ENCODE data around the gene TADA2B. TPM values are rescaled to one million over a fixed set of nuclear protein-coding genes. Genes with fewer than 3 reads are reported as not detected.

The TADA2B gene
- total RNA-seq, 3 donors from 2014 or later (not counting 1 experiment from before 2014, with no cell fraction given) = 22.7 to 36.3 (median 35.9) TPM

DNA sequence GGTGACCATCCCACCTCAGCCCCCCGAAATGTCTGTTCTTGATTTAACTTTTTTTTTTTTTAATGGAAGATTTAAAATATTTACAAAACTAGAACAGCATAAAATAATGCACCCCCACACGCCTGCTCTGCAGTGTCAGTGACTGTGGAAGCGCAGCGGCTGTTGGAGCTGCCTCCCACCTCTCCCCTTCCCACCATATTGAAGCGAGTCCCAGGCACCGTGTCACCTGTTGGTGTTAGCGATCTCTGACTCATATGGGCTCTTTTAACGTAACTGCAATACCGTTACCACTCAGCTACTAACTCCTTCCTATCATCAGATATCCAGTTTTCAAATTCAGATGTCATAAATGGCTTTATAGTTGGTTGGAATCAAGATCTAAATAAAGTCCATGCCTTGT, 17.1 kb upstream of the TADA2B start:
- ATAC-seq (no peak), DNase-seq (no peak)
- Histone ChIP-seq H3K9me3 (ENCODE audit: control insufficient read depth, insufficient read depth, low read length) (no peaks in the 10 kb centered on the region), H3K36me3 (ENCODE audit: control insufficient read depth, insufficient read depth, low read length) (peaks cover 47% of the 10 kb centered on the region), H3K4me3 (ENCODE audit: low read length) (no peak overlapping the region), H3K4me1 (ENCODE audit: control insufficient read depth, insufficient read depth, low read length) (no peaks in the 10 kb centered on the region), H3K27ac (ENCODE audit: low read length) (no peak overlapping the region), H3K27me3 (ENCODE audit: control insufficient read depth, insufficient read depth, low read length) (no peaks in the 10 kb centered on the region)
- intact Hi-C loops (cut with micrococcal nuclease) = no loop called here
- Mint-ChIP-seq H3K4me1 (peaks cover 0 to 21% of the 10 kb centered on the region in 2 donors), H3K9me3 (no peaks in the 10 kb centered on the region), H3K4me3 (no peak overlapping the region), H3K27me3 (ENCODE audit: low read depth in 2 of 2) (no peaks in the 10 kb centered on the region), H3K27ac (no peak overlapping the region), H3K36me3 (peaks cover 7% of the 10 kb centered on the region)
- TF ChIP-seq, protein P1, sequence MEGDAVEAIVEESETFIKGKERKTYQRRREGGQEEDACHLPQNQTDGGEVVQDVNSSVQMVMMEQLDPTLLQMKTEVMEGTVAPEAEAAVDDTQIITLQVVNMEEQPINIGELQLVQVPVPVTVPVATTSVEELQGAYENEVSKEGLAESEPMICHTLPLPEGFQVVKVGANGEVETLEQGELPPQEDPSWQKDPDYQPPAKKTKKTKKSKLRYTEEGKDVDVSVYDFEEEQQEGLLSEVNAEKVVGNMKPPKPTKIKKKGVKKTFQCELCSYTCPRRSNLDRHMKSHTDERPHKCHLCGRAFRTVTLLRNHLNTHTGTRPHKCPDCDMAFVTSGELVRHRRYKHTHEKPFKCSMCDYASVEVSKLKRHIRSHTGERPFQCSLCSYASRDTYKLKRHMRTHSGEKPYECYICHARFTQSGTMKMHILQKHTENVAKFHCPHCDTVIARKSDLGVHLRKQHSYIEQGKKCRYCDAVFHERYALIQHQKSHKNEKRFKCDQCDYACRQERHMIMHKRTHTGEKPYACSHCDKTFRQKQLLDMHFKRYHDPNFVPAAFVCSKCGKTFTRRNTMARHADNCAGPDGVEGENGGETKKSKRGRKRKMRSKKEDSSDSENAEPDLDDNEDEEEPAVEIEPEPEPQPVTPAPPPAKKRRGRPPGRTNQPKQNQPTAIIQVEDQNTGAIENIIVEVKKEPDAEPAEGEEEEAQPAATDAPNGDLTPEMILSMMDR (IDR thresholded peaks at IDR 0.05) = no peak
- 98% methylated on average over 8 of the region's 9 CpGs for WGBS (ENCODE audit: insufficient coverage)

DNA sequence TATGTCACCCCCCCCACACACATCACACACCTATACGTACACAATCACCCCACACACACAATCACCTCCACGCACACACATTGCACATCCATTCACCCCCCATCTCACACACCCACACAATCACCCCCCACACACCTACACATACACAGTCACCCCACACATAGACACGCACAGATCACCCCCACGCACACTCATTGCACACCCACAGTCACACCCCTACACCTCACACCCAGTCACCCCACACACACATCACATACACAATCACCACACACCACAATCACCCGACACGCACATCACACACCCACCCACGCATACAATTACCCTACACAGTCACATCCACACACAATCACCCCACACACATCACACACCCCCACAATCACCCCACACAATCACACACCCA, 15.9 kb upstream of the TADA2B start:
- no peaks in the 10 kb centered on the region for H3K27me3 Mint-ChIP-seq (ENCODE audit: low read depth in 2 of 2)
- 88% methylated on average over 7 of the region's 7 CpGs for WGBS (ENCODE audit: insufficient coverage)
- H3K9me3 ChIP-seq (ENCODE audit: control insufficient read depth, insufficient read depth, low read length) = no peaks in the 10 kb centered on the region
- no peak overlapping the region for H3K27ac ChIP-seq (ENCODE audit: low read length)
- TF ChIP-seq, protein P1 (IDR thresholded peaks at IDR 0.05) = no peak
- DNase-seq (no peak), ATAC-seq (no peak)
- no peaks in the 10 kb centered on the region for H3K27me3 ChIP-seq (ENCODE audit: control insufficient read depth, insufficient read depth, low read length)
- no peak overlapping the region for H3K4me3 Mint-ChIP-seq
- peaks cover 0 to 15% of the 10 kb centered on the region in 2 donors for H3K4me1 Mint-ChIP-seq
- no peaks in the 10 kb centered on the region for H3K4me1 ChIP-seq (ENCODE audit: control insufficient read depth, insufficient read depth, low read length)
- intact Hi-C loops (cut with micrococcal nuclease) = no loop called here
- peaks cover 7% of the 10 kb centered on the region for H3K36me3 Mint-ChIP-seq
- H3K36me3 ChIP-seq (ENCODE audit: control insufficient read depth, insufficient read depth, low read length) = peaks cover 52% of the 10 kb centered on the region
- no peaks in the 10 kb centered on the region for H3K9me3 Mint-ChIP-seq
- peak overlapping the region in 1 of 2 donors; percentile 10 for H3K27ac Mint-ChIP-seq
- H3K4me3 ChIP-seq (ENCODE audit: low read length) = no peak overlapping the region

DNA sequence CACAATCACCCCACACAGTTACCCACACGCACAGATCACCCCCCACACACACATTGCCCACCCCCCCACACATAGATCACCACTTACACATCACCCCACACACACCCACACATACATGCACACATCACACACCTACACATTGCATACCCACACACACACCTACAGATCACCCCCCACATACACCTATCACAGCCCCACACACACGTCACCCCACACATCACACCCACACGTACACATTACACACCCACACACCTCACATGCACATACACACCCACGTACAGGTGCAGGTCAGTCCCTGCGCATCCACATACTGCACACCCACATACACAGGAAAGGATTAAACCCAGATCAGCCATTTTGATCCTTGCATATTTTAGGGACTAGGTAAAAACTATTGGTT, 15.3 kb upstream of the TADA2B start:
- TF ChIP-seq, protein P1 (IDR thresholded peaks at IDR 0.05) = no peak
- Histone ChIP-seq H3K36me3 (ENCODE audit: control insufficient read depth, insufficient read depth, low read length) (peaks cover 52% of the 10 kb centered on the region), H3K27me3 (ENCODE audit: control insufficient read depth, insufficient read depth, low read length) (no peaks in the 10 kb centered on the region), H3K27ac (ENCODE audit: low read length) (no peak overlapping the region), H3K4me3 (ENCODE audit: low read length) (no peak overlapping the region), H3K4me1 (ENCODE audit: control insufficient read depth, insufficient read depth, low read length) (no peaks in the 10 kb centered on the region), H3K9me3 (ENCODE audit: control insufficient read depth, insufficient read depth, low read length) (no peaks in the 10 kb centered on the region)
- intact Hi-C loops (cut with micrococcal nuclease) = no loop called here
- Mint-ChIP-seq H3K9me3 (no peaks in the 10 kb centered on the region), H3K4me3 (no peak overlapping the region), H3K4me1 (peaks cover 0 to 13% of the 10 kb centered on the region in 2 donors), H3K36me3 (peaks cover 7% of the 10 kb centered on the region), H3K27ac (peak overlapping the region in 1 of 2 donors; percentile 10), H3K27me3 (ENCODE audit: low read depth in 2 of 2) (no peaks in the 10 kb centered on the region)
- no peak for DNase-seq
- 81% methylated on average over 3 of the region's 5 CpGs for WGBS (ENCODE audit: insufficient coverage)
- ATAC-seq = no peak

DNA sequence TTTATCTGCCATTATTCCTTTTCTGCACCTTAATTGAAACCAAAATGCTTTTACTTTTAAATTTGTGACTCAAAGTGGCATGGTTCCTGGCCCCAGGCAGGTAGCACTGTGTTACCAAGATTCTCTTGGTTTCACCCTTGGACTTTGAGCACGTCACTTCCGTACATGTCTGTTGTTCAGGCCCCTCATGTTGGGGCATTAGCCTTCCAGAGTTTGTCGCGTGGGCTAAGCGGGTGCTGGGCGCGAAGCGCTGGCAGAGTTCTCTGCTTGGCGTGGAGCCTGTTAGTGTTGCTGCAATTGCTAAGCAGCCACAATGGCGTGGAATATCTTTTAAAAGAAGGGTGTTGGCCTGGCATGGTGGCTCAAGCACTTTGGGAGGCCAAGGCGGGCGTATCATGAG, 14.0 kb upstream of the TADA2B start:
- Histone ChIP-seq H3K4me1 (ENCODE audit: control insufficient read depth, insufficient read depth, low read length) (no peaks in the 10 kb centered on the region), H3K36me3 (ENCODE audit: control insufficient read depth, insufficient read depth, low read length) (peaks cover 52% of the 10 kb centered on the region), H3K27ac (ENCODE audit: low read length) (no peak overlapping the region), H3K27me3 (ENCODE audit: control insufficient read depth, insufficient read depth, low read length) (no peaks in the 10 kb centered on the region), H3K4me3 (ENCODE audit: low read length) (no peak overlapping the region), H3K9me3 (ENCODE audit: control insufficient read depth, insufficient read depth, low read length) (no peaks in the 10 kb centered on the region)
- Mint-ChIP-seq H3K9me3 (no peaks in the 10 kb centered on the region), H3K27me3 (ENCODE audit: low read depth in 2 of 2) (no peaks in the 10 kb centered on the region), H3K36me3 (peaks cover 7% of the 10 kb centered on the region), H3K27ac (no peak overlapping the region), H3K4me1 (peaks cover 0 to 13% of the 10 kb centered on the region in 2 donors), H3K4me3 (no peak overlapping the region)
- WGBS (ENCODE audit: insufficient coverage) = 96% methylated on average over 12 of the region's 12 CpGs
- TF ChIP-seq, protein P1 (IDR thresholded peaks at IDR 0.05) = no peak
- intact Hi-C loops (cut with micrococcal nuclease) = no loop called here
- no peak for ATAC-seq
- no peak for DNase-seq
